ENCODE measurements around the gene CPNE2.

- TF ChIP-seq POLR2A (IDR thresholded peaks at IDR 0.05), result no peak
- no peak for TF ChIP-seq CTCF (IDR thresholded peaks at IDR 0.05)
Measured at GRCh38 chr16:57062329-57062728, 30.1 kb upstream of the CPNE2 start.

Data from lower leg skin (tissue), 3 donors.